Transverse colon (tissue), 4 donors: ENCODE measurements around the gene AADACL3. TPM values are rescaled to one million over a fixed set of nuclear protein-coding genes. Genes with fewer than 3 reads are reported as not detected.

ENCODE experiments used
- DNase-seq: peaks from one replicate; pipeline ENCODE4 v3.0.0-alpha.2; 2019
- H3K27ac ChIP-seq, 4 donors: fragments of 200-600 bp; sonication (generic); 2 replicates each; pipeline ENCODE4 v1.5.1; 2016 to 2018; ENCODE audit warnings: inconsistent platforms in 4 of 4
- H3K27me3 ChIP-seq: fragments of 200-600 bp; sonication (generic); 2 replicates; pipeline ENCODE4 v1.5.1; 2017; ENCODE audit warnings: inconsistent platforms
- H3K36me3 ChIP-seq, 4 donors: fragments of 200-600 bp; sonication (generic); 2 replicates each; pipeline ENCODE4 v1.5.1; 2017 to 2019; ENCODE audit warnings: inconsistent platforms in 4 of 4
- H3K4me1 ChIP-seq, 4 donors: fragments of 200-600 bp; sonication (generic); 2 replicates each; pipeline ENCODE4 v1.5.1; 2017 to 2020; ENCODE audit warnings: inconsistent platforms in 4 of 4
- H3K4me3 ChIP-seq, 4 donors: fragments of 200-600 bp; sonication (generic); 1 replicate in 1 of 4; 2 replicates in 3 of 4; pipeline versions ENCODE4 v1.5.1 to v1.6.1; 2017 to 2019; ENCODE audit warnings: inconsistent platforms in 4 of 4
- H3K9me3 ChIP-seq, 2 donors: fragments of 200-600 bp; sonication (generic); 2 replicates each; pipeline ENCODE4 v1.5.1; 2017 to 2019; ENCODE audit warnings: inconsistent platforms in 2 of 2
- EP300 ChIP-seq: sonication (generic); formaldehyde crosslinking; IDR thresholded peaks from one replicate; pipeline ENCODE4 v1.6.1; 2017; ENCODE audit warnings: antibody characterized with exemption, low read depth
- POLR2A ChIP-seq: fragments of 450-650 bp; IDR thresholded peaks from one replicate; pipeline ENCODE4 v1.6.1; 2016; ENCODE audit warnings: antibody characterized with exemption, mild to moderate bottlenecking, moderate library complexity
- POLR2AphosphoS5 ChIP-seq, 3 donors: sonication (generic); formaldehyde crosslinking; IDR thresholded peaks; one replicate each; pipeline ENCODE4 v1.6.1; 2016; ENCODE audit warnings: antibody characterized with exemption in 3 of 3
- WGBS, 2 donors: methylation state at CpG; one replicate each; pipeline ENCODE4 v1.1.5; 2018; ENCODE audit warnings: low coverage in 1 of 2; 5-methylcytosine and 5-hydroxymethylcytosine counted together
- in situ Hi-C, 4 donors: fragments of 200-750 bp; cut with MboI; loops; one replicate each; pipeline versions ENCODE4 v1.15.0 to v1.15.1; 2017; ENCODE audit warnings: low sequenced_read_pairs in 3 of 4, low pct_ligation_motif_present in 1 of 4, low pct_unique_long_range_greater_than_20kb in 1 of 4
- intact Hi-C: fragments of 100-400 bp; cut with DNase I; formaldehyde crosslinking; loops from one replicate; pipeline ENCODE4 v1.15.1; 2023; ENCODE audit warnings: low total_unique reads
- total RNA-seq, 4 donors: library from RNA; depleted of rRNA; stranded (reverse); fragments of >200 nt; gene quantifications; one replicate each; pipeline ENCODE4 v1.1.0, GENCODE V29; 2016
- TF ChIP-seq, protein P1 (sequence below), 5 experiments: fragments of 200-600 bp in 3 of 5; fragments of 450-650 bp in 2 of 5; sonication (generic) in 3 of 5; IDR thresholded peaks; 1 replicate in 2 of 5; 2 replicates in 3 of 5; pipeline ENCODE4 v1.5.1; 2016 to 2017; ENCODE audit warnings: antibody characterized with exemption in 5 of 5, inconsistent platforms in 3 of 5, mild to moderate bottlenecking in 2 of 5, moderate library complexity in 1 of 5

Gene AADACL3
- total RNA-seq, 4 donors from 2014 or later: not detected

DNA sequence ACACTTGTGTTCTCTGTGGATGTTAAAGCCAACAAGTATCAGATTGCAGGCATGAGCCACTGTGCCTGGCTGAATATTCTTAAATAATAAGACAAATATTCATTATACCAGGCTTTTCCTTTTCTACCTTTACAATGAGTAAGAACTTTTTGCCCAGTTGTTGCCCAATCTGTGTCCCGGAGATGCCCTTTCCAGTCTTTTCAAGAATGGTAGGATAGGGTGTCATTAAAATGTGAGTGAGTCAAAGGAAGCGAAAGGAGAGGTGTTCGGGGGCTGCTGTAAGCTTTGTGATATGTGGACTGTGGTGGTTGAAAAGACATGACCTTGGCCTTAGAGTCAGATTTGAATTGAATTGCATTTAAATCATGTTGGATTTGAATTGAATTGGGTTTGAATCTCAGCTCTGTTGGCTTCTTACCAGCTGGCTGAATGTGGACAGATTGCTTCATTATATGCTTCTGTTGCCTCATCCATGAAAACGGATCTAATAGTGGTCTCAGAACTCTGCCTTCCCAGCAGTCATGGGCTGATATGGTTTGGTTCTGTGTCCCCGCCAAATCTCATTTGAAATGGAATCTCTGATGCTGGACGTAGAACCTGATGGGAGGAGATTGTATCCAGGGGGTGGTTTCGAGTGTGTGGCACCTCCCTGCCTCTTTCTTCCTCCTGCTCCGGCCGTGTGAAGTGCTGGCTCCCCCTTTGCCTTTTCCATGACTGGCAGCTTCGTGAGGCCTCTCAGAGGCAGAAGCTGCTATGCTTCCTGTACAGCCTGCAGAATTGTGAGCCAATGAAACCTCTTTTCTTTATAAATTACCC lies 22.7 kb upstream of the AADACL3 start:
- intact Hi-C loops (no loop called here), in situ Hi-C loops (loop anchor here in 1 of 4 donors (10.0 kb wide), 1 partner anchor 58 kb away; no protein-coding TSS in a partner anchor)
- no peaks in the 10 kb centered on the region for H3K9me3 ChIP-seq
- H3K27me3 ChIP-seq: no peaks in the 10 kb centered on the region
- no peak overlapping the region for H3K4me3 ChIP-seq
- H3K36me3 ChIP-seq: no peaks in the 10 kb centered on the region
- H3K4me1 ChIP-seq: no peaks in the 10 kb centered on the region
- TF ChIP-seq POLR2AphosphoS5 (IDR thresholded peaks at IDR 0.05) (no peak), EP300 (no peak), POLR2A (no peak)
- TF ChIP-seq, protein P1, sequence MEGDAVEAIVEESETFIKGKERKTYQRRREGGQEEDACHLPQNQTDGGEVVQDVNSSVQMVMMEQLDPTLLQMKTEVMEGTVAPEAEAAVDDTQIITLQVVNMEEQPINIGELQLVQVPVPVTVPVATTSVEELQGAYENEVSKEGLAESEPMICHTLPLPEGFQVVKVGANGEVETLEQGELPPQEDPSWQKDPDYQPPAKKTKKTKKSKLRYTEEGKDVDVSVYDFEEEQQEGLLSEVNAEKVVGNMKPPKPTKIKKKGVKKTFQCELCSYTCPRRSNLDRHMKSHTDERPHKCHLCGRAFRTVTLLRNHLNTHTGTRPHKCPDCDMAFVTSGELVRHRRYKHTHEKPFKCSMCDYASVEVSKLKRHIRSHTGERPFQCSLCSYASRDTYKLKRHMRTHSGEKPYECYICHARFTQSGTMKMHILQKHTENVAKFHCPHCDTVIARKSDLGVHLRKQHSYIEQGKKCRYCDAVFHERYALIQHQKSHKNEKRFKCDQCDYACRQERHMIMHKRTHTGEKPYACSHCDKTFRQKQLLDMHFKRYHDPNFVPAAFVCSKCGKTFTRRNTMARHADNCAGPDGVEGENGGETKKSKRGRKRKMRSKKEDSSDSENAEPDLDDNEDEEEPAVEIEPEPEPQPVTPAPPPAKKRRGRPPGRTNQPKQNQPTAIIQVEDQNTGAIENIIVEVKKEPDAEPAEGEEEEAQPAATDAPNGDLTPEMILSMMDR (IDR thresholded peaks at IDR 0.05): no peak
- no peak overlapping the region for H3K27ac ChIP-seq
- WGBS, 2 donors: 73 to 76% methylated on average over 8 to 10 of the region's 10 CpGs
- DNase-seq: no peak

DNA sequence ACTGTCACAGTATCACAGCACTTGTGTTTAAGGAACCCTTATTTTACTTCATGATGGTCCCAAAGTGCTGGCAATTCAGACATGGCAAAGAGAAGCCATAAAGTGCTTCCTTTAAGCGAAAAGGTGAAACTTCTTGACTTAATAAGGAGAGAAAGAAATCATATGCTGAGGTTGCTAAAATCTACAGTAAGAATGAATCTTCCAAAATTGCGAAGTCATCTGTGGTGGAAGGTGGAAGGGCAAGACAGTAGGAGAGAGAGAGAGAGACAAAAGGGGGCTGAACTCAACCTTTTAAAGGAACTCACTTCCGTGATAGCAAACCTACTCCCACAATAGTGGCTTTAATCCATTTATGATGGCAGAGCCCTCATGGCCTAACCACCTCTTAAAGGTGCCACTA lies 19.3 kb upstream of the AADACL3 start:
- WGBS, 2 donors: 84 to 85% methylated on average over 3 of the region's 3 CpGs
- TF ChIP-seq POLR2A: no peak
- no peak for TF ChIP-seq POLR2AphosphoS5 (IDR thresholded peaks at IDR 0.05)
- TF ChIP-seq, protein P1 (IDR thresholded peaks at IDR 0.05): no peak
- TF ChIP-seq EP300: no peak
- no peaks in the 10 kb centered on the region for H3K36me3 ChIP-seq
- in situ Hi-C loops (loop anchor here in 1 of 4 donors (10.0 kb wide), 1 partner anchor 62 kb away; no protein-coding TSS in a partner anchor), intact Hi-C loops (no loop called here)
- no peaks in the 10 kb centered on the region for H3K4me1 ChIP-seq
- DNase-seq: no peak
- H3K27me3 ChIP-seq: no peaks in the 10 kb centered on the region
- H3K4me3 ChIP-seq: no peak overlapping the region
- no peaks in the 10 kb centered on the region for H3K9me3 ChIP-seq
- no peak overlapping the region for H3K27ac ChIP-seq

DNA sequence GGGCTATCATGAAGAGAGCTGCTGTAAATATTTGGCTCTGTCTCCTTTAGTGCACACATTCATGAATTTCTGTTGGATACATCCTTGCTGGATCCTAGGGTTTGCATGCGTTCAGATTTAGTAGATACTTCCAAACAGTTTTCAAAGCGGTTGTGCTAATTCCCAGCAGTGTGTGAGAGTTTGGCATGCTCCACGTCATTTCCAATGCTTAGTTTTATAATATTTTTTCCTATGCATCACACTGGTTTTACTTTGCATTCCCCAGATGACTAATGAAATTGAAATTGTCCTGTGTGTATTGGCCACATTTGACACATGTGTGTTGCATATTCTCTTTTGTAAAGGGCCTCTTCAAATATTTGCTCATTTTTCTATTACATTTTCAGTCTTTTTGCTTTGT lies 18.5 kb upstream of the AADACL3 start:
- in situ Hi-C loops: loop anchor here in 1 of 4 donors (10.0 kb wide), 1 partner anchor 63 kb away; no protein-coding TSS in a partner anchor
- WGBS, 2 donors: 65 to 73% methylated on average over 3 of the region's 3 CpGs

DNA sequence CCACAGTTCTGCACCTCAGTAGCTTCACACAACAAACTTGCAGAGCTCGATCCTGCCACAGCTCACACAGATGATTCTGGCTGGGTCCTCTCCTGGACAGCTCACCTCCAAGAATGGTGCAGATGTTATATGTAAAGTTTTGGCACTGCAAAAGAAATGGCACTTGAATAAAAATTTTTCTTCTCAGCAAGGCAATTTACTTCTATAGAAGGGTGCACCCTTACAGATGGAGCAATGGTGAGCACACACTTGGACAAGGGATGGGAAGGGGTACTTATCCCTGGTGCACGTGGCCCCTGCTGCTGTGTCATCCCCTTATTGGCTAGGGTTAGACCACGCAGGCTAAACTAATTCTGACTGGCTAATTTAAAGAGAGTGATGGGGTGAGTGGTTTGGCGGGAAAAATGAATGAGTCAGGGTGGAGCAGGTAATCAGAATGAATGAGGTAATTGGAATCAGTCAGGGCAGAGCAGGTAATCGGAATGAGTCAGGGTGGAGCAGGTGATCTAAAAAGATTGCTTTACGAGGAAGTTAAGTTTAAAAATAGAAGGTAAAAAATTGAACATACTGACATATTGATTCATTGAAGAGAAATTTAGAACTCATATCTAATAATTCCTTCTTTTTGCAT lies 12.0 kb upstream of the AADACL3 start:
- intact Hi-C loops (no loop called here), in situ Hi-C loops (no loop called here)
- H3K27ac ChIP-seq: no peak overlapping the region
- no peaks in the 10 kb centered on the region for H3K27me3 ChIP-seq
- no peaks in the 10 kb centered on the region for H3K36me3 ChIP-seq
- 70 to 74% methylated on average over 4 to 6 of the region's 6 CpGs for WGBS, 2 donors
- TF ChIP-seq POLR2A: no peak
- TF ChIP-seq EP300: no peak
- TF ChIP-seq, protein P1 (IDR thresholded peaks at IDR 0.05): no peak
- no peak for TF ChIP-seq POLR2AphosphoS5 (IDR thresholded peaks at IDR 0.05)
- DNase-seq: no peak
- H3K4me1 ChIP-seq: no peaks in the 10 kb centered on the region
- peaks cover 0 to 10% of the 10 kb centered on the region in 2 donors for H3K9me3 ChIP-seq
- H3K4me3 ChIP-seq: no peak overlapping the region

More for the DNA sequence above, 18.5 kb upstream of the AADACL3 start:
- H3K9me3 ChIP-seq: no peaks in the 10 kb centered on the region
- no peak for DNase-seq
- H3K27me3 ChIP-seq: no peaks in the 10 kb centered on the region
- no peak overlapping the region for H3K27ac ChIP-seq
- no peaks in the 10 kb centered on the region for H3K4me1 ChIP-seq
- intact Hi-C loops: no loop called here
- TF ChIP-seq POLR2AphosphoS5 (IDR thresholded peaks at IDR 0.05) (no peak), POLR2A (no peak), EP300 (no peak)
- TF ChIP-seq, protein P1 (IDR thresholded peaks at IDR 0.05): no peak
- no peak overlapping the region for H3K4me3 ChIP-seq
- no peaks in the 10 kb centered on the region for H3K36me3 ChIP-seq
